ENCODE results near the gene RNF14. TPM values are rescaled to one million over a fixed set of nuclear protein-coding genes. Genes with fewer than 3 reads are reported as not detected.

Gene RNF14
- total RNA-seq, 1 experiment from 2014 or later: 29.7 TPM

DNA sequence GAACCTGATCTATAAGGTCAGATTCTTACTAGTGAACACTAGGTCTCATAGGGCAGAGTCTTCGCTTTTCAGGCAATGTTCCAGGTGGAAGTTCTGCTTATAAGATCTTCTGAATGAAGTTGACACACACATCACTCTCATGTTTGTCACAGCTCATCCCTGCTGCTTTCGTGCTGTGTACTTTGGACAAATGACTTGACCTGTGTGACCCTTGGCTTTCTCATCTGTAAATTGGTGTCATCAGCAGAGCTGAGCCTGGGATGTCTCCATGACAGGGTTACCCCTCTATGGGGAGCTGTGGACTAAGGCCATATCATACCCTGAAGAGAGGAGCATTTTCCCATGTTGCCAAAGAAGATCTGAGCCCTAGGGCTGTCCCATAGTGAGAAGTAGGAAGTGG, 42.5 kb upstream of the RNF14 start:
- Histone ChIP-seq H3K4me3 (no peak overlapping the region), H3K4me2 (no peak overlapping the region), H3K79me2 (ENCODE audit: low read depth) (peaks cover 28% of the 10 kb centered on the region), H2AFZ (no peak overlapping the region), H3F3A (ENCODE audit: insufficient read depth, low read depth) (peaks cover 16% of the 10 kb centered on the region; the same call in 1 of the 2 replicates), H3K4me1 (replicated peaks; ENCODE audit: insufficient read depth) (peaks cover 12% of the 10 kb centered on the region), H3K36me3 (ENCODE audit: low read depth) (peaks cover 30% of the 10 kb centered on the region), H3K9me3 (ENCODE audit: insufficient read depth, low read depth) (no peaks in the 10 kb centered on the region), H3K27ac (no peak overlapping the region), H3K27me3 (ENCODE audit: insufficient read depth, low read depth) (no peaks in the 10 kb centered on the region), H3K9me2 (ENCODE audit: insufficient read depth) (no peaks in the 10 kb centered on the region), H4K20me1 (ENCODE audit: insufficient read depth) (0 out of 2 replicates have a peak, but pooled peaks cover 5% of the 10 kb centered on the region)
- BruUV-seq (replicated peaks): no TSS peak
- TF ChIP-seq, protein P1, sequence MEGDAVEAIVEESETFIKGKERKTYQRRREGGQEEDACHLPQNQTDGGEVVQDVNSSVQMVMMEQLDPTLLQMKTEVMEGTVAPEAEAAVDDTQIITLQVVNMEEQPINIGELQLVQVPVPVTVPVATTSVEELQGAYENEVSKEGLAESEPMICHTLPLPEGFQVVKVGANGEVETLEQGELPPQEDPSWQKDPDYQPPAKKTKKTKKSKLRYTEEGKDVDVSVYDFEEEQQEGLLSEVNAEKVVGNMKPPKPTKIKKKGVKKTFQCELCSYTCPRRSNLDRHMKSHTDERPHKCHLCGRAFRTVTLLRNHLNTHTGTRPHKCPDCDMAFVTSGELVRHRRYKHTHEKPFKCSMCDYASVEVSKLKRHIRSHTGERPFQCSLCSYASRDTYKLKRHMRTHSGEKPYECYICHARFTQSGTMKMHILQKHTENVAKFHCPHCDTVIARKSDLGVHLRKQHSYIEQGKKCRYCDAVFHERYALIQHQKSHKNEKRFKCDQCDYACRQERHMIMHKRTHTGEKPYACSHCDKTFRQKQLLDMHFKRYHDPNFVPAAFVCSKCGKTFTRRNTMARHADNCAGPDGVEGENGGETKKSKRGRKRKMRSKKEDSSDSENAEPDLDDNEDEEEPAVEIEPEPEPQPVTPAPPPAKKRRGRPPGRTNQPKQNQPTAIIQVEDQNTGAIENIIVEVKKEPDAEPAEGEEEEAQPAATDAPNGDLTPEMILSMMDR (conservative IDR thresholded peaks at IDR 0.05): no peak
- no peak for TF ChIP-seq EZH2 (IDR thresholded peaks at IDR 0.05; ENCODE audit: low read depth)
- ChIA-PET CTCF (no interaction called here), POLR2A (ENCODE audit: unreplicated experiment) (no interaction called here)
- intact Hi-C loops (cut with micrococcal nuclease; ENCODE audit: unreplicated experiment): no loop called here
- no peak for DNase-seq

DNA sequence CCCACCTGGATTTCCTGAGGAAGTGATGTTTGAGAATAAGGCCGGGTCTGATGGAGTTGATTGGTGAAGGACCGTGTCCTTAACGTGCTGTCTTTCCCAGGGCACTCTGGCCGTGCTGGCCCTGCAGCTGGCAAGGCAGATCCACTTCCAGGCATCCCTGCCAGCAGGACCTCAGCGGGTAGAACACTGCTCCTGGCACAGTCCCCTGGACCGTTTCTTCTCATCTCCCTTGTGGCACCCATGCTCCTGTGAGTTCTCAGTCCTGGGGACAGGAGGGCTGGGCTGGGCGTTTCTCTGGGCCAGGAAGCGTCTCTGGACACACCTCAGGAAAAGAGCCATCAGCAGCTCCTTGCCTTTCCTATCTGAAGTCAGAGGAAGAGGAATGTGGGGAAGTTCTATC, 40.9 kb upstream of the RNF14 start:
- Histone ChIP-seq H2AFZ (no peak overlapping the region), H3K4me1 (replicated peaks; ENCODE audit: insufficient read depth) (peaks cover 6% of the 10 kb centered on the region), H3F3A (ENCODE audit: insufficient read depth, low read depth) (0 out of 2 replicates have a peak, but pooled peaks cover 6% of the 10 kb centered on the region), H3K27me3 (ENCODE audit: insufficient read depth, low read depth) (no peaks in the 10 kb centered on the region), H3K9me2 (ENCODE audit: insufficient read depth) (no peaks in the 10 kb centered on the region), H3K9me3 (ENCODE audit: insufficient read depth, low read depth) (no peaks in the 10 kb centered on the region), H4K20me1 (ENCODE audit: insufficient read depth) (0 out of 2 replicates have a peak, but pooled peaks cover 5% of the 10 kb centered on the region), H3K27ac (no peak overlapping the region), H3K4me3 (no peak overlapping the region), H3K36me3 (ENCODE audit: low read depth) (peaks cover 40% of the 10 kb centered on the region), H3K4me2 (no peak overlapping the region), H3K79me2 (ENCODE audit: low read depth) (peaks cover 17% of the 10 kb centered on the region)
- no peak for TF ChIP-seq EZH2 (IDR thresholded peaks at IDR 0.05; ENCODE audit: low read depth)
- TF ChIP-seq, protein P1 (conservative IDR thresholded peaks at IDR 0.05): no peak
- ChIA-PET POLR2A (ENCODE audit: unreplicated experiment) (interaction anchor here (0.6 kb wide), 1 partner anchor 414 kb away, joined by 4 read pairs; no protein-coding TSS in a partner anchor), CTCF (no interaction called here)
- DNase-seq: no peak
- no TSS peak for BruUV-seq (replicated peaks)
- intact Hi-C loops (cut with micrococcal nuclease; ENCODE audit: unreplicated experiment): no loop called here

DNA sequence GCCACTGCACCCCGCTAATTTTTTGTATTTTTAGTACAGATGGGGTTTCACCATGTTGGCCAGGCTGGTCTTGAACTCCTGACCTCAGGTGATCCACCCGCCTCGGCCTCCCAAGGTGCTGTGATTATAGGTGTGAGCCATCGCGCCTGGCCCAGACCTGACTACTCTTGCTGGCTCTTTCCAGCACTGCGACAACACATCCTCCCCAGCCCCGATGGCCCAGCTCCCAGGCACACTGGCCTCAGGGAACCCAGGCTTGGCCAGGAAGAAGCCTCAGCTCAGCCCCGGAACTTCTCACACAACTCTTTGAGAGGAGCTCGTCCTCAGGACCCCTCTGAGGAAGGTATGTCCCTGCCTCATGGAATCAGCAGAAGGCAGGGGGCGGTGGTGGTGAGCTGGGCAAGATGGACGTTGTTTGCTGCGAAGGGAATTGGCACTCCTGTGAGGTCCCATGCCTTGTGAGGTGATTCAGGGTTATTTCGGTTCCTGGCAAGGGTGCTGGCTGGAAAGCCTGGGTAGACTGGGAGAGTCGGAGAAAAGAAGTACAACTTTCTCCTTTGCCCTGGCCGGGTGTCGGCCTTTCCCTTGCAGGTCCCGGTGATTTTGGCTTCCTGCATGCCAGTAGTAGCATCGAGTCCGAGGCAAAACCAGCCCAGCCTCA, 39.4 kb upstream of the RNF14 start:
- Histone ChIP-seq H3K4me1 (replicated peaks; ENCODE audit: insufficient read depth) (peaks cover 1% of the 10 kb centered on the region), H2AFZ (no peak overlapping the region), H3K4me2 (no peak overlapping the region), H3K27me3 (ENCODE audit: insufficient read depth, low read depth) (no peaks in the 10 kb centered on the region), H3K79me2 (ENCODE audit: low read depth) (peaks cover 10% of the 10 kb centered on the region), H3K9me3 (ENCODE audit: insufficient read depth, low read depth) (no peaks in the 10 kb centered on the region), H3K36me3 (ENCODE audit: low read depth) (peaks cover 47% of the 10 kb centered on the region), H4K20me1 (ENCODE audit: insufficient read depth) (0 out of 2 replicates have a peak, but pooled peaks cover under 1% of the 10 kb centered on the region), H3K27ac (no peak overlapping the region), H3F3A (ENCODE audit: insufficient read depth, low read depth) (peaks cover 9% of the 10 kb centered on the region; the same call in 1 of the 2 replicates), H3K9me2 (ENCODE audit: insufficient read depth) (no peaks in the 10 kb centered on the region), H3K4me3 (no peak overlapping the region)
- TF ChIP-seq, protein P1 (conservative IDR thresholded peaks at IDR 0.05): no peak
- no peak for TF ChIP-seq EZH2 (IDR thresholded peaks at IDR 0.05; ENCODE audit: low read depth)
- CTCF ChIA-PET: no interaction called here
- no TSS peak for BruUV-seq (replicated peaks)
- DNase-seq: no peak
- intact Hi-C loops (cut with micrococcal nuclease; ENCODE audit: unreplicated experiment): no loop called here
- POLR2A ChIA-PET (ENCODE audit: unreplicated experiment): no interaction called here
